ENCODE measurements around the gene RAD52.

RAD52 gene

DNA sequence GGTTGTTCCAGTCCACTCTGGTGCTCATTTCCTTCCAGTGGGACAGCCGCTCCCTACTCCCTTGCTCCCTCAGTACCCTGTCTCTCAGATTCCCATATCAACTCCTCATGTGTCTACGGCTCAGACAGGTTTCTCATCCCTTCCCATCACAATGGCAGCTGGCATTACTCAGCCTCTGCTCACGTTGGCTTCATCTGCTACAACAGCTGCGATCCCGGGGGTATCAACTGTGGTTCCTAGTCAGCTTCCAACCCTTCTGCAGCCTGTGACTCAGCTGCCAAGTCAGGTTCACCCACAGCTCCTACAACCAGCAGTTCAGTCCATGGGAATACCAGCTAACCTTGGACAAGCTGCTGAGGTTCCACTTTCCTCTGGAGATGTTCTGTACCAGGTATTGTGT is 69.9 kb downstream of the RAD52 start:
- no peak for FAIRE-seq
- DNase-seq (ENCODE audit: insufficient read length, low spot score) = no peak

- DNase-seq (ENCODE audit: insufficient read length, low spot score) = no peak
- FAIRE-seq = no peak
Measured at GRCh38 chr12:873954-874353, 75.5 kb downstream of the RAD52 start.

DNA sequence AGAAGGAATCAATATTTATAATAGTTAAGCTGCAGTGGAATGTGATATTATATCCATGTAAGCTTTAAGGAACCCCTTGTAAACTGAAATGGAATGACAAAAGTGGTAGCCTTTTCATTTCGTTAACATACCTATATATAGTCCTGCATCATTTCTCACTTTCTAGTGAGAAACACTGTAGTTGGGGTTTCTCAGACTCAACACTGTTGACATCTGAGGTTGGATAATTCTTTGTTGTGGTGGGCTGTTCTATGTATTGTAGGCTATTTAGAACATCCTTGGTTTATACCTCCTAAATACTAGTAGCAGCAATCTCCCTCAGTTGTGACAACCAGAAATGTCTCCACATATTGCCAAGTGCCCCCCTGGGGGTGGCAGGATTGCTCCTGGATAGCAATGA is 79.1 kb downstream of the RAD52 start:
- no peak for DNase-seq (ENCODE audit: insufficient read length, low spot score)
- peak; percentile 48 for FAIRE-seq

- FAIRE-seq (no peak), DNase-seq (ENCODE audit: insufficient read length, low spot score) (no peak)
Measured at GRCh38 chr12:868722-869121, 80.8 kb downstream of the RAD52 start.

DNA sequence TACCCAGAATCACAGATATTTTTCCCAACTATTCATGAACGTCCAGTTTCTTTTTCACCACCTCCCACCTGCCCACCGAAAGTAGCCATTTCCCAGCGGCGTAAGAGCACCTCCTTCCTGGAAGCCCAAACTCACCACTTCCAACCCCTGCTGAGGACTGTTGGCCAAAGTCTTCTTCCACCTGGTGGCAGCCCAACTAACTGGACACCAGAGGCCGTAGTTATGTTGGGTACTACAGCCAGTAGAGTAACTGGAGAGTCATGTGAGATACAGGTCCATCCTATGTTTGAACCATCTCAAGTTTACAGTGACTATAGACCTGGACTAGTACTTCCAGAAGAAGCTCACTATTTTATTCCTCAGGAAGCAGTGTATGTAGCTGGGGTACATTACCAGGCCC is 81.6 kb downstream of the RAD52 start:
- DNase-seq (ENCODE audit: insufficient read length, low spot score) = no peak
- FAIRE-seq = no peak

GRCh38 chr12:865614-866013 is 83.9 kb downstream of the RAD52 start:
- DNase-seq (ENCODE audit: insufficient read length, low spot score) (no peak), FAIRE-seq (no peak)

GRCh38 chr12:863285-863684 is 86.2 kb downstream of the RAD52 start:
- DNase-seq (ENCODE audit: insufficient read length, low spot score) = no peak
- FAIRE-seq = no peak

- no peak for DNase-seq (ENCODE audit: insufficient read length, low spot score)
Measured at GRCh38 chr12:862303-862911, 87.1 kb downstream of the RAD52 start.

More at GRCh38 chr12:862303-862911, 87.1 kb downstream of the RAD52 start:
- FAIRE-seq = peak; percentile 4

Data from GM19239 (cell line).